A673 (cell line): Measurements from ENCODE around the gene PLPP2.

ENCODE experiments used
- EZH2 ChIP-seq: fragments of 200-600 bp; sonication (generic); IDR thresholded peaks from 2 replicates; pipeline ENCODE4 v1.6.1; 2017; ENCODE audit warnings: borderline replicate concordance, low read depth, mild to moderate bottlenecking, mixed read lengths, antibody characterized with exemption, low read length; ENCODE audit not compliant: poor library complexity, severe bottlenecking
- TF ChIP-seq, protein P1 (sequence below): fragments of 300-800, 200-600 bp; sonication (generic); conservative IDR thresholded peaks from 2 replicates; pipeline ENCODE4 v1.5.1; 2017; ENCODE audit warnings: low read depth, mild to moderate bottlenecking, antibody characterized with exemption, low read length, moderate library complexity, mixed read lengths

DNA sequence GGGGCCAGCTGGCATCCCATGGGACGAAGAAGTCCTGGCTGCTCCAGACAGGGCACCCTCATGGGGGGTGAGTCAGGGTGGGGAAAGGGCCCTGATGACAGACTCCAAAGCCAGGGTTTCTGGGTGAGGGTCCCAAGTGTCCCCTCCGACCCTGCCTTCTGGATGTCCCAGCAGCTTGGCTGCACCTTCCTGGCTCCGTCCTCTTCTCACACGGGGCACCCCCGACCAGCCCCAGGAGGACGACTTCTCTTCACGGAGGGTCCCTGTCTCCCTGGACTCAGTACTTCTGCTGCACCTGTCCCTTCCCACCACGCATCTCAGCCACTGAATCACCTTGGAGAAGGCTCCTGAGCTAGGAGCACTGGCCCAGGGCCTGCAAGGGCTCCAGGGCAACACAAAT lies 33.5 kb upstream of the PLPP2 start:
- TF ChIP-seq, protein P1, sequence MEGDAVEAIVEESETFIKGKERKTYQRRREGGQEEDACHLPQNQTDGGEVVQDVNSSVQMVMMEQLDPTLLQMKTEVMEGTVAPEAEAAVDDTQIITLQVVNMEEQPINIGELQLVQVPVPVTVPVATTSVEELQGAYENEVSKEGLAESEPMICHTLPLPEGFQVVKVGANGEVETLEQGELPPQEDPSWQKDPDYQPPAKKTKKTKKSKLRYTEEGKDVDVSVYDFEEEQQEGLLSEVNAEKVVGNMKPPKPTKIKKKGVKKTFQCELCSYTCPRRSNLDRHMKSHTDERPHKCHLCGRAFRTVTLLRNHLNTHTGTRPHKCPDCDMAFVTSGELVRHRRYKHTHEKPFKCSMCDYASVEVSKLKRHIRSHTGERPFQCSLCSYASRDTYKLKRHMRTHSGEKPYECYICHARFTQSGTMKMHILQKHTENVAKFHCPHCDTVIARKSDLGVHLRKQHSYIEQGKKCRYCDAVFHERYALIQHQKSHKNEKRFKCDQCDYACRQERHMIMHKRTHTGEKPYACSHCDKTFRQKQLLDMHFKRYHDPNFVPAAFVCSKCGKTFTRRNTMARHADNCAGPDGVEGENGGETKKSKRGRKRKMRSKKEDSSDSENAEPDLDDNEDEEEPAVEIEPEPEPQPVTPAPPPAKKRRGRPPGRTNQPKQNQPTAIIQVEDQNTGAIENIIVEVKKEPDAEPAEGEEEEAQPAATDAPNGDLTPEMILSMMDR, result no peak
- no peak for TF ChIP-seq EZH2
